Measurements from ENCODE around the gene MEN1. TPM values are rescaled to one million over a fixed set of nuclear protein-coding genes. Genes with fewer than 3 reads are reported as not detected.
A peak's percentile ranks its signal among the peaks of the same experiment; 100 is the strongest.

Gene MEN1
- total and polyA plus RNA-seq, 2 of the 13 experiments (the other 11 are each of a cell fraction or from before 2014, with no cell fraction given): 20.5 to 27.3 TPM

DNA sequence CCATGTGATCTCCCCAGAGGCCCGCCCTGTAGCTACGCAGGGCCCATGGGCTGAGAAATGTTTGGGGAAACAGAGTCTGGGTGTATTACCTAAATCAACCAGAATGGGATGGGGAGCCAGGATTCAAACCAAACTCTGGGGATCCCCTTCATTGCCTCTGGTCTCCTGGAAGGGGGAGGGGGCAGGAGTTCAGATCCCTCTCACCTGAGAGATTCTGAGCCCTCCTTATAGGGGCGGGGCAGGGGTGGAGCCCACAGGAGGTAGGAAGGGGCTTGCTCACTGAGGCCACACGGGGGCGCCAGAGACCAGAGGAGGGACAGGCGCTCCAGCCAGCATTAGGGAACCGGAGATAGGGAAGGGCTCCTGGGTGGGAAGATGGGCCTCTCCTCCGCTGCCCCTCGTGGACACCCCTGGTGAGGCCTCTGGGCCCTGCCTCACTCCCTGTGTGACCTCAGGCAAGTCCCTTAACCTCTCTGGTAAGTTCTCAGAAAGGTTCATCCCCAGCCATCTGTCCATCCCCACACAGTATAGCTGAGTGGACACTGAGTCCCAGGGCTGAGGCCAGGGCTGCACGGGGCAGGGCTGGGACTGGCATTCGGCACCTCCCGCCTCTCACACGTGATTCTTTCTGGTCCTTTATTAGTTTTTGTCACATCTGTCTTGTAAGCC, 36.8 kb upstream of the MEN1 start (continued):
- TF ChIP-seq RXRB (CRISPR knock-in tag; IDR thresholded peaks at IDR 0.05; ENCODE audit: borderline replicate concordance): peak; percentile 54; the same call in 1 of the 2 replicates
- peak; percentile 56; the same call in 1 of the 2 replicates for TF ChIP-seq MAZ (IDR thresholded peaks at IDR 0.05; ENCODE audit: borderline replicate concordance, low read depth, low read length)
- 0 out of 2 replicates have a peak, but pooled peaks have one; percentile 54 for TF ChIP-seq MAZ (CRISPR knock-in tag; IDR thresholded peaks at IDR 0.05; ENCODE audit: low read depth)
- TF ChIP-seq ERF (CRISPR knock-in tag; IDR thresholded peaks at IDR 0.05): peak; percentile 89
- peak; percentile 61 for TF ChIP-seq MED1 (CRISPR knock-in tag; IDR thresholded peaks at IDR 0.05)
- no peak for TF ChIP-seq ZBTB21 (CRISPR knock-in tag; IDR thresholded peaks at IDR 0.05)
- TF ChIP-seq, protein P1, sequence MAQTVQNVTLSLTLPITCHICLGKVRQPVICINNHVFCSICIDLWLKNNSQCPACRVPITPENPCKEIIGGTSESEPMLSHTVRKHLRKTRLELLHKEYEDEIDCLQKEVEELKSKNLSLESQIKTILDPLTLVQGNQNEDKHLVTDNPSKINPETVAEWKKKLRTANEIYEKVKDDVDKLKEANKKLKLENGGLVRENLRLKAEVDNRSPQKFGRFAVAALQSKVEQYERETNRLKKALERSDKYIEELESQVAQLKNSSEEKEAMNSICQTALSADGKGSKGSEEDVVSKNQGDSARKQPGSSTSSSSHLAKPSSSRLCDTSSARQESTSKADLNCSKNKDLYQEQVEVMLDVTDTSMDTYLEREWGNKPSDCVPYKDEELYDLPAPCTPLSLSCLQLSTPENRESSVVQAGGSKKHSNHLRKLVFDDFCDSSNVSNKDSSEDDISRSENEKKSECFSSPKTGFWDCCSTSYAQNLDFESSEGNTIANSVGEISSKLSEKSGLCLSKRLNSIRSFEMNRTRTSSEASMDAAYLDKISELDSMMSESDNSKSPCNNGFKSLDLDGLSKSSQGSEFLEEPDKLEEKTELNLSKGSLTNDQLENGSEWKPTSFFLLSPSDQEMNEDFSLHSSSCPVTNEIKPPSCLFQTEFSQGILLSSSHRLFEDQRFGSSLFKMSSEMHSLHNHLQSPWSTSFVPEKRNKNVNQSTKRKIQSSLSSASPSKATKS (CRISPR knock-in tag; IDR thresholded peaks at IDR 0.05): no peak
- TF ChIP-seq, protein P2, sequence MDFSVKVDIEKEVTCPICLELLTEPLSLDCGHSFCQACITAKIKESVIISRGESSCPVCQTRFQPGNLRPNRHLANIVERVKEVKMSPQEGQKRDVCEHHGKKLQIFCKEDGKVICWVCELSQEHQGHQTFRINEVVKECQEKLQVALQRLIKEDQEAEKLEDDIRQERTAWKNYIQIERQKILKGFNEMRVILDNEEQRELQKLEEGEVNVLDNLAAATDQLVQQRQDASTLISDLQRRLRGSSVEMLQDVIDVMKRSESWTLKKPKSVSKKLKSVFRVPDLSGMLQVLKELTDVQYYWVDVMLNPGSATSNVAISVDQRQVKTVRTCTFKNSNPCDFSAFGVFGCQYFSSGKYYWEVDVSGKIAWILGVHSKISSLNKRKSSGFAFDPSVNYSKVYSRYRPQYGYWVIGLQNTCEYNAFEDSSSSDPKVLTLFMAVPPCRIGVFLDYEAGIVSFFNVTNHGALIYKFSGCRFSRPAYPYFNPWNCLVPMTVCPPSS (IDR thresholded peaks at IDR 0.05): no peak
- no peak for TF ChIP-seq PHB2 (IDR thresholded peaks at IDR 0.05; ENCODE audit: partially characterized antibody)
- TF ChIP-seq, protein P3, sequence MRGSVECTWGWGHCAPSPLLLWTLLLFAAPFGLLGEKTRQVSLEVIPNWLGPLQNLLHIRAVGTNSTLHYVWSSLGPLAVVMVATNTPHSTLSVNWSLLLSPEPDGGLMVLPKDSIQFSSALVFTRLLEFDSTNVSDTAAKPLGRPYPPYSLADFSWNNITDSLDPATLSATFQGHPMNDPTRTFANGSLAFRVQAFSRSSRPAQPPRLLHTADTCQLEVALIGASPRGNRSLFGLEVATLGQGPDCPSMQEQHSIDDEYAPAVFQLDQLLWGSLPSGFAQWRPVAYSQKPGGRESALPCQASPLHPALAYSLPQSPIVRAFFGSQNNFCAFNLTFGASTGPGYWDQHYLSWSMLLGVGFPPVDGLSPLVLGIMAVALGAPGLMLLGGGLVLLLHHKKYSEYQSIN (CRISPR knock-in tag; IDR thresholded peaks at IDR 0.05; ENCODE audit: borderline replicate concordance): no peak
- peak; percentile 44; the same call in 1 of the 3 replicates for TF ChIP-seq MXI1 (IDR thresholded peaks at IDR 0.05; ENCODE audit: borderline replicate concordance, low read depth, low read length)
- TF ChIP-seq HNF4A (CRISPR knock-in tag; IDR thresholded peaks at IDR 0.05): 0 out of 2 replicates have a peak, but pooled peaks have one; percentile 6
- TF ChIP-seq SSRP1 (CRISPR knock-in tag; IDR thresholded peaks at IDR 0.05): 0 out of 2 replicates have a peak, but pooled peaks have one; percentile 23
- no peak for TF ChIP-seq ZNF557 (CRISPR knock-in tag; IDR thresholded peaks at IDR 0.05)
- no peak for TF ChIP-seq HES4 (CRISPR knock-in tag; IDR thresholded peaks at IDR 0.05; ENCODE audit: borderline replicate concordance)
- TF ChIP-seq, protein P4, sequence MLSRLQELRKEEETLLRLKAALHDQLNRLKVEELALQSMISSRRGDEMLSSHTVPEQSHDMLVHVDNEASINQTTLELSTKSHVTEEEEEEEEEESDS (CRISPR knock-in tag; IDR thresholded peaks at IDR 0.05; ENCODE audit: borderline replicate concordance): no peak
- TF ChIP-seq HNRNPUL1 (IDR thresholded peaks at IDR 0.05; ENCODE audit: low read depth, low read length): no peak
- TF ChIP-seq JUND (CRISPR knock-in tag; IDR thresholded peaks at IDR 0.05): no peak
- TF ChIP-seq, protein P5, sequence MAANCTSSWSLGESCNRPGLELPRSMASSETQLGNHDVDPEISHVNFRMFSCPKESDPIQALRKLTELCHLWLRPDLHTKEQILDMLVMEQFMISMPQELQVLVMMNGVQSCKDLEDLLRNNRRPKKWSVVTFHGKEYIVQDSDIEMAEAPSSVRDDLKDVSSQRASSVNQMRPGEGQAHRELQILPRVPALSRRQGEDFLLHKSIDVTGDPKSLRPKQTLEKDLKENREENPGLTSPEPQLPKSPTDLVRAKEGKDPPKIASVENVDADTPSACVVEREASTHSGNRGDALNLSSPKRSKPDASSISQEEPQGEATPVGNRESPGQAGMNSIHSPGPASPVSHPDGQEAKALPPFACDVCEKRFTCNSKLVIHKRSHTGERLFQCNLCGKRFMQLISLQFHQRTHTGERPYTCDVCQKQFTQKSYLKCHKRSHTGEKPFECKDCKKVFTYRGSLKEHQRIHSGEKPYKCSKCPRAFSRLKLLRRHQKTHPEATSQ (CRISPR knock-in tag; IDR thresholded peaks at IDR 0.05; ENCODE audit: borderline replicate concordance): no peak
- no peak for TF ChIP-seq HNRNPL (IDR thresholded peaks at IDR 0.05; ENCODE audit: low read depth, low read length)
- TF ChIP-seq SP1 (IDR thresholded peaks at IDR 0.05): no peak
- peak; percentile 66; the same call in 1 of the 2 replicates for TF ChIP-seq SP1 (CRISPR knock-in tag; IDR thresholded peaks at IDR 0.05)
- 0 out of 2 replicates have a peak, but pooled peaks have one; percentile 29 for TF ChIP-seq SIN3B (IDR thresholded peaks at IDR 0.05; ENCODE audit: low read length)

All from HepG2 (cell line).